ENCODE measurements around the gene NKX1-1.

Gene NKX1-1

GRCh38 chr4:1360423-1361283 lies 45.6 kb downstream of the NKX1-1 start:
- Mint-ChIP-seq H3K27me3 (ENCODE audit: low read depth, poor library complexity) (peaks cover 3% of the 10 kb centered on the region), H3K4me3 (no peak overlapping the region), H3K27ac (no peak overlapping the region), H3K4me1 (peaks cover 5% of the 10 kb centered on the region), H3K36me3 (ENCODE audit: low read depth) (peaks cover 4% of the 10 kb centered on the region), H3K9me3 (no peaks in the 10 kb centered on the region)
- no peak for DNase-seq
- no peak for TF ChIP-seq CTCF (IDR thresholded peaks at IDR 0.05)

GRCh38 chr4:1359976-1360375 lies 46.3 kb downstream of the NKX1-1 start:
- H3K27me3 Mint-ChIP-seq (ENCODE audit: low read depth, poor library complexity): peaks cover 3% of the 10 kb centered on the region
- H3K27ac Mint-ChIP-seq: no peak overlapping the region
- H3K4me1 Mint-ChIP-seq: peaks cover 5% of the 10 kb centered on the region
- peaks cover 4% of the 10 kb centered on the region for H3K36me3 Mint-ChIP-seq (ENCODE audit: low read depth)
- H3K9me3 Mint-ChIP-seq: no peaks in the 10 kb centered on the region
- H3K4me3 Mint-ChIP-seq: no peak overlapping the region
- no peak for TF ChIP-seq CTCF (IDR thresholded peaks at IDR 0.05)
- no peak for DNase-seq

- peaks cover 3% of the 10 kb centered on the region for H3K27me3 Mint-ChIP-seq (ENCODE audit: low read depth, poor library complexity)
- no peak for TF ChIP-seq CTCF (IDR thresholded peaks at IDR 0.05)
- H3K9me3 Mint-ChIP-seq: no peaks in the 10 kb centered on the region
Observed at GRCh38 chr4:1359144-1359501, 47.1 kb downstream of the NKX1-1 start.

GRCh38 chr4:1358421-1359143 lies 47.7 kb downstream of the NKX1-1 start:
- no peak for TF ChIP-seq CTCF (IDR thresholded peaks at IDR 0.05)
- Mint-ChIP-seq H3K4me1 (peaks cover 5% of the 10 kb centered on the region), H3K9me3 (no peaks in the 10 kb centered on the region), H3K27me3 (ENCODE audit: low read depth, poor library complexity) (peaks cover 3% of the 10 kb centered on the region), H3K27ac (no peak overlapping the region), H3K36me3 (ENCODE audit: low read depth) (peaks cover 4% of the 10 kb centered on the region), H3K4me3 (no peak overlapping the region)
- no peak for DNase-seq

More at GRCh38 chr4:1359144-1359501, 47.1 kb downstream of the NKX1-1 start:
- Mint-ChIP-seq H3K4me1 (peaks cover 5% of the 10 kb centered on the region), H3K36me3 (ENCODE audit: low read depth) (peaks cover 4% of the 10 kb centered on the region), H3K4me3 (no peak overlapping the region), H3K27ac (no peak overlapping the region)
- DNase-seq: no peak

GRCh38 chr4:1357356-1358248 lies 48.6 kb downstream of the NKX1-1 start:
- no peaks in the 10 kb centered on the region for H3K9me3 Mint-ChIP-seq
- H3K27me3 Mint-ChIP-seq (ENCODE audit: low read depth, poor library complexity): no peaks in the 10 kb centered on the region
- no peak overlapping the region for H3K27ac Mint-ChIP-seq
- DNase-seq: no peak
- peaks cover 4% of the 10 kb centered on the region for H3K36me3 Mint-ChIP-seq (ENCODE audit: low read depth)
- H3K4me3 Mint-ChIP-seq: no peak overlapping the region
- TF ChIP-seq CTCF (IDR thresholded peaks at IDR 0.05): no peak
- peaks cover 5% of the 10 kb centered on the region for H3K4me1 Mint-ChIP-seq
